ENCODE results near the gene PRTG. TPM values are rescaled to one million over a fixed set of nuclear protein-coding genes. Genes with fewer than 3 reads are reported as not detected.
A peak's percentile ranks its signal among the peaks of the same experiment; 100 is the strongest.
"Not testable (repeated sequence)": the region's sequence is repeated elsewhere in the genome, so short reads cannot be mapped to it uniquely, and the experiment has no call there.

The PRTG gene
- total RNA-seq, 1 donor from 2014 or later, result 1.7 TPM

DNA sequence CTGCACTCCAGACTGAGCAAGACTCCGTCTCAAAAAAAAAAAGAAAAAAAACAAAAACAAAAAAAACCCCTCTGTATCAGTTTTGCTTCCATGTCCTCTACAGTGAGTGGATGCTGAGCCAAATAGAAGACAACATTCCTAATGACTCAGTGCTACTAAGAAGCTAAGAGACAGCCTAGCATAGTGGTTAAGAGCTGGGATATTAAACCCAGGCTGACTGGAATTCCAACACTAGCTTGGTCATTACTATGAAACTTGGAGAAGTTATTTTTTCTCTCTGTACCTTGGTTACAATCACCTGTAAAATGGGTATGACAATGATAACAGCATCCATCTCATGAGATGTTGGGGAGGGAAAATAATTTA lies 93.9 kb downstream of the PRTG start:
- DNase-seq (ENCODE audit: low read depth), result peak; percentile 60

DNA sequence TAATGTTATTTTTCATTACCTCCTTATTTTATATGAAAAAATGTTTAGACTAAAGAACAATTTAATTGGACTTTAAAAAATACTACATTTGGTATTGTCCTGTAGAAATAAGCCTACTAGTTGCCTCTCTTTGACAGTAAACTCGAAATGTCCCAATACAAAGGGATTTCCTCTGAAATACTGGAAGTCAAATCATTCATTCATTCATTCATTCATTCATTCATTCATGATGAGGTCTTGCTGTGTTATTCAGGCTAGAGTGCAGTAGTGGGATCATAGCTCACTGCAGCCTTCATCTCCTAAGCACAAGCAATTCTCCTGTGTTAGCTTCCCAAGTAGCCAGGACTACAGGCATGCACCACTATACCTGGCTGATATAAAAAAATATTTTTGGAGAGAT lies 104.2 kb downstream of the PRTG start:
- no peak for DNase-seq (ENCODE audit: low read depth)

DNA sequence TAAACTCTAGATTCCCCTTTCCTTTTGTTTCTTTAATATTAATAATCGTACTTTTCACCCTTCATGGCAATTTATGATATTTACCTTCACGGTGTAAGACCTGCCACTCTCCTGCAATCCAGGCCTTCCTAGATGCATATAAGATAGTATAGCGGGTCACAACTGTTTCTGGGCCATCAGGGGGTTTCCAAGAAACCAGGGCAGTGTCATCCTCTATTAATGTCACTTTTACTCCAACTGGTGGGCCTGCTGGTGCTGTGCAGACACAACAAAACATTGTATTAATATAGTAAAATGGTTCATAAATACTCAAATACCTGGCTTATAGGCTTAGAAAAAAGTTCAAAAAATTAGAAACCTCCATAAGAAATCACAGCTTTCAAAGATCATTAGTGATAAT lies 105.9 kb downstream of the PRTG start:
- no peak for DNase-seq (ENCODE audit: low read depth)

DNA sequence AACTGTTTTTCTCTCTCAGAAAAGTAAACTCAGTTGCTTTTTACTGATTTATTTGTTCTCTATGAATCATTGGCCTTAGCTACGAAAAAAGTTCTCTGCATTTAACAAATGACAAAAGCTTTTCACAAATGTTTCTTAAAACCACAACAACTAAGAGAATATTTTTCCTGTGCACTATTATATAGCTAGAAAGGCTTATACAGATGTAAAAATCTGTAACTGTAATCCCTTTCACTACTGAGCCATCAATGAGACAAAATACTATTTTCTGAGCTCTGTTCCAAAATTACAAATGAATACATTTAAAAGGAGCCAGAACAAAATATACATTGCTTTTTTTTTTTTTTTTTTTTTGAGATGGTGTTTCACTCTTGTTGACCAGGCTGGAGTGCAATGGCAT lies 109.2 kb downstream of the PRTG start:
- DNase-seq (ENCODE audit: low read depth), result no peak

DNA sequence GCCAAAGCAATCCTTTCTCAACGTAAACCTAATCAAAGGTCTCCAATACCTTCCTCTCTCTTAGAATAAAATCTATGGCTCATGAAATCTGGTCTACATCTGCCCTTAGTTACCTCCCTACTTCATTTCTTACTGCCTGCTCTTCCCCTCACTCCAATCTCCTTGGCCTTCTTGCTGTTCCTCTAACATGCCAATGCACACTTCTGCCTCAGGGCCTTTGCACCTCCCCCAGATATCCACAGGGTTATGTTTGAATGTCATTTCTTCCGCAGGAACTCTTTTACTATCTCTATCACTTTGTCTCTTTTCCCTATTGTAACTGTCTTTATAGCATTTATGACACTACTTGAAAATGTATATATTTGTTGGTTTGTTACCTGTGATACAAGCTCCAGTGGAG lies 110.5 kb downstream of the PRTG start:
- DNase-seq (ENCODE audit: low read depth), result no peak

DNA sequence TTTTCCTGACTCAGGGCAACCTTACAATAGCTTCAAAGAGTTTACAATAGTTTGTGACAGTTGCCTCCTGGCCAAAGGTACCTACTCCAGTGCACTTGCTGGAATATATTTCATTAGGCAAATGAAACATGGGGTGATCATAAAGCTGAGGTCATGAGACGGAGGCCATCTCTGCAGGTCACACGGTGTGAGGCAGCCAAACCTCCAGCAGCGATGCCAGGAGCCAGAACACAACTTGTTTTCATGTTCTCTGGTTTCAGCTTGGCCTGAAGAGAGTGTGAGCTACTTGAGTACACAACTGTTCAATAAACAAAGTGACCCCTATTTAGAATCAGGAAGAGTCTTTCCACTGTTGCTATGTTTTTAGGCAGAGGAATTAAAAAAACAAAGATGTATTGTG lies 112.1 kb downstream of the PRTG start:
- peak; percentile 40 for DNase-seq (ENCODE audit: low read depth)

DNA sequence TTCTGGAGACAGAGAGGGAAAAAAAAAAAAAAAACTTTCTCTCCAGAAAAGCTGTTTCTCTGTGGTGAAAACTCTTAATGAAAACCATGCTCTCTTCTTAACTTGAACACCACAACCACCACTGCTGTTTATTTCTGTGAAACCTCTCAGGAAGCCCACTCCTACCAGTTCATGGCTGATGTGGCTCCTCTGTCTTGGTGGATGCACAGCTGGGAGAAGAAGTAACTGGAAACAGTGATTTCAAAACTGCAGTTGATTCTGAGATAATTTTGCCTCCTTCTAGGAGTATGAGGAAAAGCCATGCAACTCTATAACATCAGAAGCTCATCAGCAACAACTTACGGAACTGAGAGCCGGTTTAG lies 114.6 kb downstream of the PRTG start:
- DNase-seq (ENCODE audit: low read depth), result no peak

DNA sequence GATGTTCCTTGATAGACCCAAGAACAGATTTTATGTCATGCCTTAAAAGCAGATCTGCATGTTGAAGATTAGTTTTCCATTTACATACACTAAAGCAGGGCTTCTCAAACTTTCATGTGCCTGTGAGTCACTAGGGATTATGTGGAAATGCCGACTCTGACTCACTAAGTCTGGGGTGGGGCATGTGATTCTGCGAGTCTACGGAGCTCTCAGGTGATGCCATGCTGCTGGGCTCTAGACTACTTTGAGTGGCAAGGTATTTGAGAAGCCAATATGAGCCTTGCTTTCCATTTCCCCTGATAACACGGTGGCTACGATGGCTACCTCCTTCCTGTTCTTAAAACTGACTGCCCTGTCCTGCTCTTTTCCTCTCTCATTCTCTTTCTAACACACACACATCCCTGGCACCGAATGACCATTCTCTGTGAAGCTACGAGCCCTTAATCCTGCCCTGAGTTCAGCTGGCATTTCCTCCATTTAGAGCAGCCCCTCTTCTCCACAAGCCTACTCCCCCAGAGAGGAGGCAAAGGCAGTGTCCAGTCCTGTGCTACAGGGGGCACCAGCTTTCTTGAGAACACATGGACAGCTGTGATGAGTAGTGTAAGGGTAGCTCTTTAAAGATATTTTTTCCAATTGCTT lies 115.1 kb downstream of the PRTG start:
- DNase-seq (ENCODE audit: low read depth), result peak; percentile 77

DNA sequence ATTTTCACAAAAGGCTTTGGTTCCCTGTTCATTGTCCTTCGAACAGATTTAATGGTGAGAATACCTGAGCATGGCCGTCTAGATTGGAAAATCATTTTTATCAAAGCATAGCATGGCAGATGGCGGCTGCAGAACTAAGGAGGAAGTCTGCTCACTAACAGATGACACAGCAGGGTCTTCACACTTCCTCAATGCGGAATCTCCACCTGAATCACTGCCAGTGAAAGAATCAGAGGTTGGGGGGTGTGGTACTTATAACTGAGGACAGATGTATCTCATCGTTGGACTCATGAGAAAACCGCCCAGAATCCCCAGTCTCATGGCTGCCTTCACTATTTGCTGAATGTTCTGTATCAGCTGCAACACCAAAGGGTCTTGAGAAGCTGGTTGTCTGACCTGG lies 123.2 kb downstream of the PRTG start:
- no peak for DNase-seq (ENCODE audit: low read depth)

DNA sequence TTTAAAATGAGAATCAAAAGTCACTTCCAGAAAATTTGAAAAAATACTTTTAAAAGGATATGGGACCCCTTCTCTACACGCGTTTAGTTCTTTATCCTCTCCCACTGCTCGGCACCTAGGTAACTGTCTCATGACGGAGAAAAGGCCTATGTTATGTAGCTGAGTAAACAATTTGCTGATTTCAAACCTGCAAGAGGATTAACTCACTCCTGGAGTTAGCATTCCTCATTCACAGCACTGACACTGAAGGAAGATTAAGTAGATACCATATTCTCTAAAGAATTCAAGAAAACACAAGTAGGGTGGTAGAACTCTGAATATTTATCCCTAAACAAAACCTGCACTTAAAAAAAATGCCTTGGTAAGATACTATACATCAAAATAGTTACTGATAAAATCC lies 124.6 kb downstream of the PRTG start:
- DNase-seq (ENCODE audit: low read depth), result no peak

DNA sequence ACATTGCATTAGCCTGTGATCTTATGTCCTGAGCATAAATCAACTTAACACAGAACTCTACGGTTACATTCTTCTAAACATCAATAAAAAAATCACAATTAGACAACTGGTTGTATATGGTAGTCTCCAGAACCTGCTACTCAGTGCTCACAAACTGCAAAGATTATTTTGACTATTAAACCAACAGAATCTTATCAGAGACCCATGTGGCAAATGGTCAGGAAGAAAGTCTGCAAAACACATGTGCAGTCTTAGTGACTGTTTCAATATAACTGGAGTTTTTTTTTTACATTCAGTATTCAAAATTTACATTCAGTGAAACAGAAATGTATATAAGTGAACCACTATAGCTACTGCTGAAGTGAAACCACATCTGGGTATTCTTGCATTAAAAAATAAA lies 127.5 kb downstream of the PRTG start:
- DNase-seq (ENCODE audit: low read depth), result no peak

DNA sequence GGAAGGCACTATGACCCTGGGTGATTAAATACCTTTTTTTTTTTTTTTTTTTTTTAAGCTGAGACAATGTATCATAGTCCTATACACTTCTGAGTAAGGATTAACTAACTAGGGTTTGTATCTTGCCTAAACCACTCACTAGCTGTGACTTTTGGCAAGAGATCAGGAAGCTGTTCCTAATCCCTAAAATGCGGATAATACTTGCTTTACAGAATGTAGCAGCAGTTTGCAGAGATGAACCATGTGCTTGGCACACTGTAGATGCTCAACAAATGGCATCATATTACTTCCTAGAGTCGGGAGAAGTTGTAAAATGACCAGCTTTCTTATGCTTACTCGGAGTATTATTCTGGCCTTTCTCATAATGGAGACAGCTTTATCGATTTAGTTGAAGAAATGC lies 129.2 kb downstream of the PRTG start:
- no peak for DNase-seq (ENCODE audit: low read depth)

DNA sequence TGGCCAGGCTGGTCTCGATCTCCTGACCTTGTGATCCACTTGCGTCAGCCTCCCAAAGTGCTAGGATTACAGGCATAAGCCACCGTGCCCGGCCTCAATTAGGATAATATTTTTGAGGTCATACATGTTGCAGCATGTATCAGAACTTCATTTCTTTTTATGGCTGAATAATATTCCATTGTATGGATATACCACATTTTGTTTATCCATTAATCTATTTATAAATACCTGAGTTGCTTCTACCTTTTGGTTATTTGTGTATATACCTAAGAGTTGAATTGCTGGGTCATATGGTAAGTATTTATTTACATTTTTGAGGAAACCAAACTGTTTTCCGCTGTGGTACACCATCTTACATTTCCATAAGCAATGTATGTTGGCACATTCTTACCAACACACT lies 136.7 kb downstream of the PRTG start:
- no peak for DNase-seq (ENCODE audit: low read depth)

DNA sequence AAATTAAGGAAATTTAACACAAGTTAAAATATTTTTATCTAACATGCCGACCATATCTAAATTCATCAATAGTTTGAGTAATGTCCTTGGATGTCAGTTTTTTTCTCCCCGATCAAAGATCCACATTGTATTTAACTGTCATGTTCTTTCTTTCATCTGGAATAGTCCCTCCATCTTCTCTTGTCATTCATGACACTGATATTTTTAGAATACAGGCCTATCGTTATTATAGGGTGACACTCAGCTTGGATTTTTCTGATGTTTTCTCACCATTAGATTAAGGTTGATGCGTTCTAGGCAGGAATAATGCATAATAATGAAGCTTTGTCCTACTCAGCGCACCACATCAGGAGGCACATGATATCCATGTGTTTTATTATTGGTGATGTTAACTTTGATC lies 141.6 kb downstream of the PRTG start:
- DNase-seq (ENCODE audit: low read depth), result no peak

DNA sequence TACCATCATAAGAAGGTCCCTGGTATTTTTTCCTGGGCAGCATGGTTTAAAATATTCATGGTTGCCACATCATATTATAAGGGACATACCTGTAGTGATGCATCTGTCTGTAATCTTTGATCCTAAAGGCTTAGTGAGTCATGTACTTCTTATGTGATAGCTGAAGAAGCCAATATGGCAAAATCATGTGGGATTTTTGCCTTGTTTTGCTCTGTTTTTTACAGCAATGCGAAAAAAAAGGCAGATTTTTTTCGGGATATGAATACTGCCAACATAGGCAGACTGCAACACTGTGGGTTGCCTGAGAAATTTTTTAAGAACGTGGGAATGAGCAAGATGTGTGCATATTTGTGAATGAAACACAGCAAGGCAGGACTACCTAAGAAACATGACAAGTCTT lies 143.5 kb downstream of the PRTG start:
- DNase-seq (ENCODE audit: low read depth), result no peak

DNA sequence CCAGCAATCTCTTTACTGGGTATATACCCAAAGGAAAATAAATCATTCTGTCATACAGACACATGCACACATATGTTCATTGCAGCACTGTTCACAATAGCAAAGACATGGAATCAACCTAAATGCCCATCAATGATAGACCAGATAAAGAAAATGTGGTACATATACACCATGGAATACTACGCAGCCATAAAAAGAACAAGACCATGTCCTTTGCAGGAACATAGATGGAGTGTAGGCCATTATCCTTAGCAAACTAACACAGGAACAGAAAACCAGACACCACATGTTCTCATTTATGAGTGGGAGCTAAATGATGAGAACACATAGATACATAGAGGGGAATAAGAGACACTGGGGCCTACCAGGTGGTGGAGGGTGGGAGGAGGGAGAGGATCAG lies 149.9 kb downstream of the PRTG start:
- DNase-seq (ENCODE audit: low read depth), result not testable (repeated sequence)

DNA sequence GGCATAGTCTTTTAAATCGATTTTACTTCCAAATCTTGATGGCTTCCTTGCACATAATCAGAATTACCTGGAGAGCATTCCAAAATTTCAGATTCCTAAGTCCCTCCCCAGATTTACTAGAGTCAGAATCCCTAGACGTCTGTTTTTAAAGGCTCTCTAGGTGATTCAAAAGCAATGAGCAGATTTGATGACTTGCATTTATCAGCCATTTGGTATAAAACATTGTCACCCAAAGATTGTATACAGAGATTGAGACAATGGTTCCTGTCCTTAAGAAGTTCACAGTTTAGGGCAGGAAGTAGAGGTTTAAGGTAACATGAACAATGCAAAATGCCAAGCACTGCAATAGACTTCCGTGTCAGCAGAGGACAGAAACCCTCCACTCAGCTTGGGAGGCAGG lies 152.2 kb downstream of the PRTG start:
- no peak for DNase-seq (ENCODE audit: low read depth)

DNA sequence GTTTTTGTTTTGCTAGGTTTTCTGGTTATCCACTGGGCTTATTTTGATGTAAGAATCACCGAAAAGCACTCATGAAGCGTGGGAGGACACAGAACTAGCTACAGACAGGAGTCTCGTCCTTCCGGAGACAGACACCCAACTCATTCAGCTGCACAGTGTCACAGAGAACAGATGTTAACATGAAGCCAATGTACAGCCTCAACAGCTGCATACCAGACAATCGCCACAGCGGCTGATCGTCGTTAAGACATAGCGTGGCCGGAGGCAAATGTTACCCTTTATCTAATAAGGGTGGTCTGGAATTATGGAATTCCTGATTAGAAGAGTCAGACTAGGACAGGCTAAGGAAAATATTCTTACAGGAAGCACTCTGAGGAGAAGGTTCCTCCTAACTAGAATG lies 153.7 kb downstream of the PRTG start:
- no peak for DNase-seq (ENCODE audit: low read depth)

DNA sequence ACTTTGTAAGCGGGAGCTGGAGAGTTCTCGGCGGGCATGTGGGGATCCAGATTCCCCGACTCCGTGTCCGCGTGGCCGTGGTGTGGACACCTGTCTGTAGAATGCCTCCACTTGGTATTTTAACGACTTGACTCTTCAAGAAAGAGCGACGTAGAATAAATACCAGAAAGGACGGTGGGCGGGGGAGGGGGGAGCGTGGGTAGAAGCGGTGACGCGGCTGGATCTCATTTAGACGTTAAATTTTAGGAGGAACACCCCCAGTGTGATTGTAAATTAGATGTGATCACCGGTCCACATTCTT lies 154.2 kb downstream of the PRTG start:
- peak; percentile 70 for DNase-seq (ENCODE audit: low read depth)

DNA sequence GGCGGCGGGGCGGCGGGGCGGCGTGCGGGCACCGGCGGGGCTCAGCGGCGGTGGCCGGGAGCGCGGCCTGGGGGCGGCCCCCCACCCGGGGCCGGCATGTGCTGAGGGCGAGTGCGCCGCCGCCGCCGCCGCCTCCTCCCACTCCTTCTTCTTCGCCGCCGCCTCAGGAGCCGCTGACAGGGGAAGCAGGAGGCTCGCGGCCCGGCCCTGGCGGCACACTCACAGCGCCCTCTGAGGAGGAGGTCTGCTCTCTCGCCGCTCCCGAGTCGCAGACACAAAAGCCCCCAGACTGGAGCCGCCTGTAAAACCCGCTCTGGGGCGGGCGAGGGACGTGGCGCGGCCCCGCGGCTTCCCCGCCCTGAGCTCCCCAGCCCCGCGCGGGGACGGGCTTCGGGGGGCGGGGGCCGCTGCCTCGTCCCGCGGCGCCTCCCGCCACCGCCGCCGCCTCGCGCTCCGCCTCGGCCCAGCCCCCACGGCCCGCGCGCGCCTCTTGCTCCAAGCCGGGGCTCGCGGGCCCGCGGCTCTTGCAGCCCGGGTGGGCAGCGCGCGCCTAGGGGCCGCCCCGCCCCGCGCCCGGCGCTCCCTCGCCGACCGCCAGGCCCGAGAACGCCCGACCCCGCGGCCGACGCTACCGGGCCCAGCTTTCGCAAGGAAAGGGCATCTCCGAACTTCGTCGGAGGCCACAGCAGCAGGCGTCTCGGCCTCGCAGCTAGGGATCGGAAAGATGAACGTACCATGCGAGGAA lies 154.7 kb downstream of the PRTG start, which contains the start of gene PYGO1:
Gene PYGO1, minus strand, starts transcription at position 276 of the 745 bp plus-strand sequence. CDS start 462 bp downstream, outside the sequence.
- peak; percentile 79 for DNase-seq (ENCODE audit: low read depth)

DNA sequence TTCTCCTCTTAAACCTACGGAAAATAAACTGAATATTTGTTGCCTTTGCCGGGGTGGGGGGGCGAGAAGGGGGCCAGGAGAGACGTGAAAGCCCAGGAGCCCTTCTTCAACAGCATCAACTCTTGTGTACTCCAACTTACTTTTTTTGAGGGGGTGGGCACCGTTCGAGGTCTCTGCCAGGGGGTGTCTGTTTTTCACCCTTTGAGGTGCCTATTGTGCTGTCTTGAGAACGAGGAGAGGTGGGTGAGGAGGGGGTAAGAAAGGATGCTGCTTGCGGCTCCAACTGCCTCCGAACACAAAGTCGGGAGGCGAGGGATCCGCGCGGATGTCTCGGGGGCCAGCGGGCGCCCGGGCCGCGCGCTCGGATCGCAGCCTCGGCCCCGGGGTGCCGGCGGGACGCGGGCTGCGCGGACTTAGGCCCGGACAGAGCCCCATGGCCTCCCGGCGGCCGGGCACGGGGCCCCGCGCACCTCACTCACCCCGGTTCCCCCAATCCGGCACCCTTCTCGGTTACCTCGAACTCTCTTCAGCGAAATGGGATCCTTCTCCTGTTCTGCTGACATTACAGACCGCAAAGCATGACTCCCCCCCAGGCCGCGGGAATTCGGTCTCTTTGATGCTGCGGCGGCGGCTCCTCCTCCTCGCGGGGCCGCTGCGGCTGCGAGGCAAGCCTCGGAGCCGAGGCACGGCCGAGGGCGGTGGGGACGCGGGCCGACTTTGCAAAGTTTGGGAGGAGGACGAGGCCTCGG lies 155.5 kb downstream of the PRTG start:
- DNase-seq (ENCODE audit: low read depth), result peak; percentile 72

DNA sequence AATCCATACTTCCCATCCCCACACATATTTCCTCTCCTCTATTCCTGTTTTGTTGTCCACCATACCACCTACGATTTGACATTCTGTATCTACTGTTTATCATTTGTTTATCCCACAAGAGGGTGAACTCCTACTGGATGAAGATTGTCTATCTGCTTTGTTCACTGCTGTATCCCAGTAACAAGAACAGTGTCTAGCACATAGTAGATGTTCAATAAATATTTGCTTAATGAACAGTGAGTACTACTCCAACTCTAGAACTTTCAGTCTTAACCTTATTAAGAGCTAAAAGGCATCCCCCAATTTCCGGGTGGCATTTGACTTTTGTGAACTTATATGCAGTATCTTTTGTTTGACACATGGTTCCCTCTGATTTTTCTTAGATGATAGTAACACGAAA lies 156.1 kb downstream of the PRTG start:
- DNase-seq (ENCODE audit: low read depth), result no peak

DNA sequence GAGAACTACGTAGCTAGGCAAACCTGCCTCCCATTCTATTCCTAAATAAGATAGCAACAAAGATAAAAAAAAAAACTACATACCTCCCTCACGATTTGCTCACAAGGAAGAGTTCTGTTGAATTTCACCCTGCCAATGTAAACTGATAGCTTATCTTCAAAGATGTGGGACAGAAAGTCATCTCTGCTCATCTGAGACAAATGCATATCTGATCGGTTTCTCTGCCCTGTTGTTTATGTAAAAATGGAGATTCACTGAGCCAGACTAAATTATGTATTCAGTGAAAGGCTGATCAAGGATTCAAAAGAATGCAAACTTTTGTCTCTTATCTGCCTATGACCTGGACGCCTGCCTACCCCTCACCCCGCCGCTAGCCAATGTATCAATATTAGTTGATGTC lies 166.0 kb downstream of the PRTG start:
- DNase-seq (ENCODE audit: low read depth), result no peak

All from myocyte (in vitro differentiated cells).